ENCODE data around the gene SSR1. TPM values are rescaled to one million over a fixed set of nuclear protein-coding genes. Genes with fewer than 3 reads are reported as not detected.

Gene SSR1
- total RNA-seq, 1 donor from 2014 or later: 132 TPM

- H3K27me3 Mint-ChIP-seq (ENCODE audit: unreplicated experiment): peaks cover 2% of the 10 kb centered on the region
- H3K4me3 Mint-ChIP-seq (ENCODE audit: unreplicated experiment): peak overlapping the region; percentile 29
- H3K9me3 Mint-ChIP-seq (ENCODE audit: unreplicated experiment): no peaks in the 10 kb centered on the region
- DNase-seq (ENCODE audit: low spot score): no peak
- H3K4me1 Mint-ChIP-seq (ENCODE audit: unreplicated experiment): no peaks in the 10 kb centered on the region
- TF ChIP-seq CTCF (IDR thresholded peaks at IDR 0.05; ENCODE audit: unreplicated experiment): no peak
- H3K36me3 Mint-ChIP-seq (ENCODE audit: low read depth, unreplicated experiment): peaks cover 13% of the 10 kb centered on the region
- H3K27ac Mint-ChIP-seq (ENCODE audit: unreplicated experiment): no peak overlapping the region
Measured at GRCh38 chr6:7250812-7251211, 62.2 kb downstream of the SSR1 start.

- no peak for TF ChIP-seq CTCF (IDR thresholded peaks at IDR 0.05; ENCODE audit: unreplicated experiment)
- Mint-ChIP-seq H3K27me3 (ENCODE audit: unreplicated experiment) (peaks cover 2% of the 10 kb centered on the region), H3K9me3 (ENCODE audit: unreplicated experiment) (no peaks in the 10 kb centered on the region), H3K27ac (ENCODE audit: unreplicated experiment) (peak overlapping the region; percentile 50), H3K4me3 (ENCODE audit: unreplicated experiment) (no peak overlapping the region), H3K4me1 (ENCODE audit: unreplicated experiment) (no peaks in the 10 kb centered on the region), H3K36me3 (ENCODE audit: low read depth, unreplicated experiment) (peaks cover 13% of the 10 kb centered on the region)
- no peak for DNase-seq (ENCODE audit: low spot score)
Measured at GRCh38 chr6:7249946-7250643, 62.9 kb downstream of the SSR1 start.

- no peak overlapping the region for H3K27ac Mint-ChIP-seq (ENCODE audit: unreplicated experiment)
- no peak overlapping the region for H3K4me3 Mint-ChIP-seq (ENCODE audit: unreplicated experiment)
- H3K4me1 Mint-ChIP-seq (ENCODE audit: unreplicated experiment): no peaks in the 10 kb centered on the region
- H3K36me3 Mint-ChIP-seq (ENCODE audit: low read depth, unreplicated experiment): peaks cover 13% of the 10 kb centered on the region
- TF ChIP-seq CTCF (IDR thresholded peaks at IDR 0.05; ENCODE audit: unreplicated experiment): no peak
- no peak for DNase-seq (ENCODE audit: low spot score)
- H3K27me3 Mint-ChIP-seq (ENCODE audit: unreplicated experiment): peaks cover 2% of the 10 kb centered on the region
- no peaks in the 10 kb centered on the region for H3K9me3 Mint-ChIP-seq (ENCODE audit: unreplicated experiment)
Measured at GRCh38 chr6:7249391-7249790, 63.6 kb downstream of the SSR1 start.

- peaks cover 9% of the 10 kb centered on the region for H3K4me1 Mint-ChIP-seq (ENCODE audit: unreplicated experiment)
Measured at GRCh38 chr6:7247828-7248227, 65.2 kb downstream of the SSR1 start.

More at GRCh38 chr6:7247828-7248227, 65.2 kb downstream of the SSR1 start:
- Mint-ChIP-seq H3K4me3 (ENCODE audit: unreplicated experiment) (no peak overlapping the region), H3K36me3 (ENCODE audit: low read depth, unreplicated experiment) (peaks cover 13% of the 10 kb centered on the region), H3K27ac (ENCODE audit: unreplicated experiment) (no peak overlapping the region), H3K9me3 (ENCODE audit: unreplicated experiment) (no peaks in the 10 kb centered on the region), H3K27me3 (ENCODE audit: unreplicated experiment) (peaks cover 3% of the 10 kb centered on the region)
- TF ChIP-seq CTCF (IDR thresholded peaks at IDR 0.05; ENCODE audit: unreplicated experiment): no peak
- no peak for DNase-seq (ENCODE audit: low spot score)

Data from endothelial cell (in vitro differentiated cells).